Right hindlimb (tissue), 1 donor: ENCODE data around the gene OPRM1.

Experiments used
- DNase-seq: peaks from one replicate; pipeline ENCODE4 v3.0.0-alpha.2; 2018

The OPRM1 gene

DNA sequence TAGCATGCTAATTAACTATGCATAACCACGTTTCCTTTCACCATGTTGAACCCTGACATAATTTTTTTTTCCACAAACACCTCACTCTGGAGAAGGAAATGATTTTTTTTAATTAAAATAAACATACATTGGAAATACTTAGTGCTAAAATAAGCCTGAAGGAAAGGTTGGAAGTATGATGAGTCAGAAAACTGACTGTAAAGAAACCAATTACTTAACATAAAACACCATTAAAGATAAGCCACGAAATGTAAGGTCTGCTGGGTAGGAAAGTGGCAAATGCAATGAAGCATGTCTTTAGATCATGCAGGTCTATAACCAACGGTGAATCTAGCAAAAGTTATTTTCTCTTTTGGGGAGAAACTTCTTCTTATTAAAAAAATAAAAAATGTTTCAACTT is 47.5 kb downstream of the OPRM1 start:
- DNase-seq, result no peak

GRCh38 chr6:154092326-154092962 is 53.4 kb downstream of the OPRM1 start:
- DNase-seq, result no peak

DNA sequence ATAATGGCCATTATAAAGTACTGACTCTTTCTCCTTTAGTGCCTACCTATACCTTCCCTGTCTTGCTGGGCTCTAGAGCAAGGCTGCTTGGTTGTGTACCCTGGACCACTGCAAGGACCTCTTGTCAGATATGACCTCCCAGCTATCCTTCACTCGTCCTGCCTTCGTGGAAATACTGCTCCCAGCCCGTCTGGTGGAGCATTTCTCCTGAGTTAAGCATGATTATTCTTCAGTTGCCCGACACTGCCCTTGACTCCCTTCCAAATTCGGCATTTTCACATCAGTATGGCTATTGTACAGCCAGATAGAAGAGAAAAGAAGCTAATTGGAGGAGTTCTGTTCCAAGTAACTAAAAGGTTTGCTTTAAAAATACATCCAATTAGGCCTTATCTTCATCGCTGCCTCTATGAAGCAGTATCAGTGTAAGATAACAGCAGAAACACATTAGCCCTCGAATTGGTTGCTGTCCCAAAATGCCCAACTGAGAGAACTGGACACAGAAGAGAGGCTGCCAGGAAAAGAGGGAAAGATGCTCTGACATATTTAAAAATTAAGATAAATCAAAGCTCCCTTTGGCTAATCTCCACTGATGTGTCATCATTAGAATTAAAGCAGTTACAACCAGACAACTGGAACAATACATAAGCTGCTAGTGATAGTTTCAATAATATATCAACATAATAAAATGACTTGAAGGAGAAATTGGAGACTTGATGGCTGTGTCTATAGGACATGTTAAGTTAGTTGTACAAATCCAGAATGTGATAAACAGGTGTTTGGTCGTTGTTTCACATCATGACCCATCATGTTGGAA is 54.4 kb downstream of the OPRM1 start:
- DNase-seq, result no peak

DNA sequence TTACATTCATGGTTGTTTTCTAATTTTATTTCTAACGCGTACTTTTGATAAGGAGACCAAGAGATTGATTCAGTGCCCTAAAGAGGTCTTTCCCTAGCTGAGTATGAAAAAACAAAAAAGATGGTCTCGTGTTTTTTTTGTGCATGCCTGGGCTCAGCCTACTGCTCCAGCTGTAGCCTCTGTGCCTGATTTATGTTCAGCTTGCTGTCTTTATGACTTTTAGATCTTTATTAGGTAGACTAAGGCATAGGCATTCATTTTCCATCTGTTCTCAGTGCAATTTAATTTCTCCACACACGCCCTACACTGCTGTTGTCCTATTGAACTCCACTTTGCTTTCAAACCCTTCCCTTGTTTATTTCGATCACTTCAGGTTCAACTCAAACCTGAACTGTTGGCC is 56.5 kb downstream of the OPRM1 start:
- no peak for DNase-seq

DNA sequence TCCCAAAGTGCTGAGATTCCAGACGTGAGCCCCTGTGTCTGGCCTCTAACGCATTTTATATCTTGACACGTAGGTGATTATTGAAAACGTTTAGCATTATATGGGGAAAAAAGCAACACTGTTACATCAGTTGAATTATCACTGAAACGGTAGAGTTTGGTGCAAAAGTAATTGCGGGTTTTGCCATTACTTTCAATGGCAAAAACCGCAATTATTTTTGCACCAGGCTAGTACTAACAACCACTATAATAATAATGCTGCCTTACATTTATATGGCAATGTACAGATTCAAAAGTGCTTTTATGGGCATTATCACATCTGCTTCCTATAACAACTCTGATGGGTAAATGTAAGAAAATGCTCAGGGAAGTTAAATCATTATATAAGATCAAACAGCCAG is 57.3 kb downstream of the OPRM1 start:
- no peak for DNase-seq

- no peak for DNase-seq
Measured at GRCh38 chr6:154096834-154097233, 57.8 kb downstream of the OPRM1 start.

DNA sequence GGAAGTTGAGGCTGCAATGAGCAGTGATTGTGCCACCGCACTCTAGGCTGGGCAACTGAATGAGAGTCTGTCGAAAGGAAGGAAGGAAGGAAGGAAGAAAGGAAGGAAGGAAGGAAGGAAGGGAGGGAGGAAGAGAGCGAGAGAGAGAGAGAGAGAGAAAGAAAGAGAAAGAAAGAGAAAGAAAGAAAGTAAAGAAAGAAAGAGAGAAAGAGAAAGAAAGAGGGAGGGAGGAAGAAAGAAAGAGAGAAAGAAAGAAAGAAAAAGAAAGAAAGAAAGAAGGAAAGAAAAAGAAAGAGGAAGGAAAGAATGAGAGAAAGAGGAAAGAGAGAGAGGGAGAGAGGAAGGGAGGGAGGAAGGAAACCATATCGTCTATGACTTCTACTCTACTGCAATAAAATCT is 60.2 kb downstream of the OPRM1 start:
- no peak for DNase-seq

DNA sequence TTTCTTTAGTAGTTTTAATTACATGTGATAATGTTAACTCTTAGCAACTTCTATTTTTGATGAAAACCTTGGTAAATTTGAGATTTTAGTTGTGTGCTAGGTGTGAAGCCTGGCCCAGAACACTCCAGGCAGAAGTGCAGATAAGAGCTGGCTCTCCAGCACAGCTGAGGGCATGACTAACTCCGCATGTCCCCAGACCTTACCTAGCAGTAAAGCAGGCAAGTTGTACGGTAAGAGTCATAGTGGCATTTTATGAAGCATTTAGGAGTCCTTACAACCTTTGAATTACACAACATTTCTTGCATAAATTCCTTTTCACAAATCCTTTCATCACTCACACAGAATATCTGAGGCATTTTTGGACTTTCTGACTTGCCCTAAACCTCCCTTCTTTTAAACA is 67.2 kb downstream of the OPRM1 start:
- no peak for DNase-seq

GRCh38 chr6:154111025-154111424 is 72.0 kb downstream of the OPRM1 start:
- no peak for DNase-seq

GRCh38 chr6:154112181-154112809 is 73.3 kb downstream of the OPRM1 start:
- no peak for DNase-seq

DNA sequence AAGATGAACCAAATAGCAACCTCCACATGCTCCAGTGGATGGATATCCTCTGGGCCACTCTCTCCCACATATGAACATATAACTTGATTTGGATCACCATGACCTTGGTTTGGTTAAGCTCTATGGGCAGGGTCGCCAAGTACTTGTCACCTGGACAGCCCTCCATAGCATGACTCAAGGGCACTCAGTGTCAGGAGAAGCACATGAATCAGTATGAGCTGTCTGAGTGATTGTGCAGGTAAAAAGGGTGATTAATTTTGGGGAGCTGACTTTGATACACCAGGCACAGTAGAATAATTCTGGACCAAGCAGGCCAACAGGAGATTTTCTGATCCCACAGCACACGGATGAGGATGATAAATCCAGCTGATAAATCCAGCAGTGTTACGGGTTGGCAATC is 74.4 kb downstream of the OPRM1 start:
- no peak for DNase-seq

DNA sequence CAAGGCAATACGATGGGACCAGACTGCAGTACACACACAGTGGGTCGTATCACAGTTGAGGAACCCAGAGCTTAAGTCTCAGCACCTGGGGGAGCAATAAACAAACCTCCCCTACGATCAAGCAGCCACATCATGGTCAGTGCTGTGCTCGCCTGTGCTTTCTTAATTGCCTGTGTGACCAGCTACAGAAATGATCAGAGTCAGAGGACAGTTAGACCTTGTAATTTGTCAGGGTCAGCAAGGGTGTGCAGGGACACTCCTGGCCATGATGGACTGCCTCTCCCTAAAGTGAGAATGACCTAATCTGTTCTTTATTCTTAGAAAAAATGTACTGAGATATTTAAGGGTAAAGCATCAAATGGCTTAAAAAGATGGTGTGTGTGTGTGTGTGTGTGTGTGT is 78.4 kb downstream of the OPRM1 start:
- DNase-seq, result no peak

- DNase-seq, result no peak
Measured at GRCh38 chr6:154122195-154122925, 83.3 kb downstream of the OPRM1 start.

GRCh38 chr6:154123155-154123956 is 84.3 kb downstream of the OPRM1 start:
- peak; percentile 28 for DNase-seq

GRCh38 chr6:154125421-154125820 is 86.4 kb downstream of the OPRM1 start:
- no peak for DNase-seq

- DNase-seq, result no peak
Measured at GRCh38 chr6:154127657-154128056, 88.6 kb downstream of the OPRM1 start.

DNA sequence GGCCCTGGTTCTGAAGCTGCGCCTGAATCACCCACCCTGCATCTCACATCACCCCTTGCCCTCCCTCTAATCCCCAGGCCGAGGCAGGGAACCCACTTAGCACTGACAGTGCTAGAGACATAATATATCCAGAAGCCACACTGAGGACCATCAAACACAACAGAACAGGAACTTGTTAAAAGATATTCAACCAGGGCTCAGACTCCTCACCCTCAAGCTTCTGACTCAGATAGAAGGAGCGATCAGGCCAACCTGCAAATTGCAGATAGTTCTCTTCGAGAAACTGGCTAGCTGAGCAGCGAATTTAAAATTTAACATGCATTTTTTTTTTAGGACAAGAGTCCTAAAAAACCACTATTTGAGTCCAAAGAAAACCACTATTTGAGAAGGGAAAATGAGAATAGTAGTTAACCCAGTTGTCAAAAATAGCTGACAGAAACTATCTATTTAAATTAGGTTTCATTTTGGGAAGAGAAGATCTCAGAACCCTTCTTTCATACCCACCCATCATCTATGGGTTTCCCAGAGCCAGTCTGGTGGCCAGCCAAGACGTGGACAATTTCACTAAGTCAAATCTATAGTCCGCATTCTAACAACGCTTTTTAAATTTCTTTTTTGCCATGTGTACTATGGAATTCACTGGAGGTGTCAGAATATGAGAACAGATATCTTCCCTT is 95.6 kb downstream of the OPRM1 start:
- no peak for DNase-seq

GRCh38 chr6:154138793-154139192 is 99.8 kb downstream of the OPRM1 start:
- DNase-seq, result no peak

- no peak for DNase-seq
Measured at GRCh38 chr6:154139892-154140291, 100.9 kb downstream of the OPRM1 start.

GRCh38 chr6:154140743-154141142 is 101.7 kb downstream of the OPRM1 start:
- no peak for DNase-seq

- DNase-seq, result no peak
Measured at GRCh38 chr6:154143753-154144152, 104.7 kb downstream of the OPRM1 start.

GRCh38 chr6:154154389-154154967 is 115.4 kb downstream of the OPRM1 start:
- peak; percentile 54 for DNase-seq
